ENCODE data around the gene UCP2.

UCP2 gene

DNA sequence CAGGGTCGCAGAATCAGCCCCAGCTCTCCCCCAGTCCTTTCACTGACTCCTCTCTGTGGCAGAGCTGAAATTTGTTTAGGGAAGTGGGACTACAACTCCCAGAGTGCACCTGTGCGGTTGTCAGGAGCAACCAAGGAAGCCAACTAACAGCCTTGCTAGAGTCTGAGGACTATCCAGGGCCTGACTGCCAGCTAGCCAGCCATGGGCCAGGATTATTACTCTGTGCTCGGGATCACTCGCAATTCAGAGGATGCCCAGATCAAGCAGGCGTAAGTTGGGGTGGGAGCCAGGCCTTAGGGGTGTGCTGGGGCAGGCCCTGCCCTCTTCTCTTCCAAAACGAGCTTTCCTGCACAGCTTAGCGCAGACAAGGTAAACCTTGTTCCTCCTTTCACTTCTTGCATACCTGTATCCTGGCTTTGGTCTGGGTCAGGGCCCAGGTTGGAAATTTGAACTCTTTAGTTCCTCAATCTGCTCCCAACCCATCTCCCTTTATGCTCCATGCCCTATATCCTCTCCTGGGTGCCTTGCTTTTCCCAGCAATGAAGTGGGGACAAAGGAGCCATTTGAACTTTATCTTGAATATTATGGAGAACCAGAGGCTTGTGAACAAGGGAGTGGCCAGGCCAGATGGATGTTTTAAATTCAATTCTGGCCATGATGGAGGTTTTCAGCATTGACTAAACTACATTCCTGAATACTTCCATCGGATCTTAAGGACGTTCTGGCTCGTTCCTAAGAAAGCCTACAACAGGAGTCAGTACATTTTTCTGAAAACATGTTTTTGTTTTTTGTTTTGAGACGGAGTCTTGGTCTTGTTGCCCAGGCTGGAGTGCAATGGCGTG, 31.6 kb downstream of the UCP2 start, which contains the start of gene DNAJB13:
TSS of gene DNAJB13 (plus strand) at position 158 of the 842 bp plus-strand sequence. CDS start at position 202, 44 bp downstream.
- intact Hi-C loops (cut with DNase I; ENCODE audit: low total_unique reads), result no loop called here
- TF ChIP-seq, protein P1, sequence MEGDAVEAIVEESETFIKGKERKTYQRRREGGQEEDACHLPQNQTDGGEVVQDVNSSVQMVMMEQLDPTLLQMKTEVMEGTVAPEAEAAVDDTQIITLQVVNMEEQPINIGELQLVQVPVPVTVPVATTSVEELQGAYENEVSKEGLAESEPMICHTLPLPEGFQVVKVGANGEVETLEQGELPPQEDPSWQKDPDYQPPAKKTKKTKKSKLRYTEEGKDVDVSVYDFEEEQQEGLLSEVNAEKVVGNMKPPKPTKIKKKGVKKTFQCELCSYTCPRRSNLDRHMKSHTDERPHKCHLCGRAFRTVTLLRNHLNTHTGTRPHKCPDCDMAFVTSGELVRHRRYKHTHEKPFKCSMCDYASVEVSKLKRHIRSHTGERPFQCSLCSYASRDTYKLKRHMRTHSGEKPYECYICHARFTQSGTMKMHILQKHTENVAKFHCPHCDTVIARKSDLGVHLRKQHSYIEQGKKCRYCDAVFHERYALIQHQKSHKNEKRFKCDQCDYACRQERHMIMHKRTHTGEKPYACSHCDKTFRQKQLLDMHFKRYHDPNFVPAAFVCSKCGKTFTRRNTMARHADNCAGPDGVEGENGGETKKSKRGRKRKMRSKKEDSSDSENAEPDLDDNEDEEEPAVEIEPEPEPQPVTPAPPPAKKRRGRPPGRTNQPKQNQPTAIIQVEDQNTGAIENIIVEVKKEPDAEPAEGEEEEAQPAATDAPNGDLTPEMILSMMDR (IDR thresholded peaks at IDR 0.05), result no peak
- H3K4me3 ChIP-seq, result no peak within 1 kb of the TSS
- no peaks in the 10 kb centered on the region for H3K4me1 ChIP-seq
- H3K27ac ChIP-seq, result no peak within 1 kb of the TSS
- no peaks in the 10 kb centered on the region for H3K27me3 ChIP-seq
- DNase-seq, result no peak
- no peaks in the 10 kb centered on the region for H3K36me3 ChIP-seq
- no peaks in the 10 kb centered on the region for H3K9me3 ChIP-seq

DNA sequence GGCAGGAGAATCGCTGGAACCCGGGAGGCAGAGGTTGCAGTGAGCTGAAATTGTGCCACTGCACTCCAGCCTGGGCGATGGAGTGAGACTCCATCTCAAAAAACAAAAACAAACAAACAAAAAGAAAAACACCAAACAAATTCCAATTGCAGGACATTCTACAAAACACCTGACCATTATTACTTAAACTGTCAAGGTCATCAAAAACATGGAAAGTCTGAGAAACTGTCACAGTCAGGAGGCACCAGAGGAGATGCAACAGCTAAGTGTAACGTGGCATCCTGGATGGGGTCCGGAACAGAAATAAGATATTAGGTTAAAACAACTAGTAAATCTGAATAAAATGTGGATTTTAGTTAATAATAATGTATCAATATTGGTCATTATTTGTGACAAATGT, 32.7 kb downstream of the UCP2 start:
- TF ChIP-seq, protein P1 (IDR thresholded peaks at IDR 0.05), result no peak
- Histone ChIP-seq H3K4me3 (no peak overlapping the region), H3K27me3 (no peaks in the 10 kb centered on the region), H3K9me3 (no peaks in the 10 kb centered on the region), H3K4me1 (no peaks in the 10 kb centered on the region), H3K36me3 (no peaks in the 10 kb centered on the region), H3K27ac (no peak overlapping the region)
- no peak for DNase-seq
- intact Hi-C loops (cut with DNase I; ENCODE audit: low total_unique reads), result no loop called here

DNA sequence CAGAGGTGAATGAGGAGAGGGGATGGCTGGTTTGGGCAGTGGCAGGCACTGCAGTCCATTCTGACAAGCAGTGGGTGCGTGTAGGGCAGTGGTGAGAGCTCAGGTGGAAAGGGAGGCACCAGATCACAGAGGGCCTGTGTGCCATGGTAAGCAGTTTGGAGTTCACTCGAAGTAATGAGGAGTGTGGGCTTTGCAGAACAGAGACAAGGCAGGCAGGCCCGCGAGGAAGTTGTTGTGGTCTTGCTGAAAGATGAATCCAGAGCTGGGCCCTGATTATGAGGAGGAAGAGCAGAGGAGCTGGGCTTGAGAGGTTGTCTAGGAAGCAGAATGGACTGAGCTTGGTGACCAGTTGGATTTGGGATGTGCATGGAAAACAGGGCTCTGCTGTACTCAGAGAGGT, 33.4 kb downstream of the UCP2 start:
- Histone ChIP-seq H3K27ac (no peak overlapping the region), H3K4me1 (no peaks in the 10 kb centered on the region), H3K4me3 (no peak overlapping the region), H3K27me3 (no peaks in the 10 kb centered on the region), H3K36me3 (no peaks in the 10 kb centered on the region), H3K9me3 (no peaks in the 10 kb centered on the region)
- no peak for DNase-seq
- intact Hi-C loops (cut with DNase I; ENCODE audit: low total_unique reads), result no loop called here
- TF ChIP-seq, protein P1 (IDR thresholded peaks at IDR 0.05), result no peak

DNA sequence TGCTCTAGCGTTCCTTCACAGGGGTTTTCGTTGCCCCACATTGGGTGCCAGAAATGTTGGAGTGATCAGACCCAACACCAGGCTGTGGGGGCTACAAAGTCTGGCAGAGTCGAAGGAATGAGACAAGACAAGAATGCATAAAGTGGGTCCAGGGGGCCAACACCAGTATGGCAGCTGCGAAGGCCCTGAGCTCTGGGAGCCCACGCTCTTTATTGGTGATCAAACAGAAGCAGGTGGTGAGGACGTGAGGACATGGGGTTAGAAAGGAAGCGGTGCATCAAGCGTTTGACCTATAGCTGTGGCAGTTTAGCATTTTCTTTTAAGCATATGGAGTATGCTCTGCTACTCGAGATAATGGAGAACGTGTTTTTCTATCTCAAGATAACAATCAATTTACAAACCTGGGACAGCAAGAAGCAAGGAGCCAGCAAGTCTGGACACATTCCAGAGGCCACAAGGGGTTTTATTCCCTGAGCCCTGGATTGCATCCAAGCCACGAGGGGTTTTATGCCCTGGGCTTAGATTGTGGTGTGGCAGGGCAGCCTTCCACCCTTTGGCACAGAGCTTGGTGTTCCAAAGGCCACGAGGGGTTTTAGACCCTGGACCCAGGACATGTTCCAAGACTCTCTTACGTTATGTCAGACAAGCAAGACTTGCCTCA, 35.7 kb downstream of the UCP2 start:
- Histone ChIP-seq H3K36me3 (no peaks in the 10 kb centered on the region), H3K4me1 (no peaks in the 10 kb centered on the region), H3K4me3 (no peak overlapping the region), H3K9me3 (no peaks in the 10 kb centered on the region), H3K27me3 (no peaks in the 10 kb centered on the region), H3K27ac (no peak overlapping the region)
- intact Hi-C loops (cut with DNase I; ENCODE audit: low total_unique reads), result no loop called here
- TF ChIP-seq, protein P1 (IDR thresholded peaks at IDR 0.05), result no peak
- DNase-seq, result no peak

DNA sequence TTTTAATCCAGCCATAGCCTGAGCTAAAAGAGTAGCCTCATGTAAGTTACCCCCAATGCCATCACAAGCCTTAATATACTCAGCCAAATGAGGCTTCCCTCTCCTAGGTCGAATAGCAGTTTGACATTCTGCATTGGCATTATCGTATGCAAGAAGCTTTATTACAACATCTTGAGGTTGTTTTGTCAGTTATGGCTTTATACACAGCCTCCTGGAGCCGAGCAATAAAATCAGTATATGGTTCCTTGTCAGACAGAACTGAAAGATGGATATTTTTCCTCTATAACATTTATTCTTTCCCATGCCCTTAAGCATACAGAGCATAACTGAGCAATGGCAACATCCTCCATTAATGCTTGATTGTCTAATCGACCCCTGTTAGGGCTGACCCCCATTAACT, 37.2 kb downstream of the UCP2 start:
- H3K9me3 ChIP-seq, result no peaks in the 10 kb centered on the region

More for the DNA sequence above, 37.2 kb downstream of the UCP2 start:
- Histone ChIP-seq H3K4me1 (peaks cover 0 to 10% (median 0%) of the 10 kb centered on the region in 4 donors), H3K27me3 (no peaks in the 10 kb centered on the region), H3K4me3 (no peak overlapping the region), H3K36me3 (no peaks in the 10 kb centered on the region), H3K27ac (no peak overlapping the region)
- intact Hi-C loops (cut with DNase I; ENCODE audit: low total_unique reads), result no loop called here
- no peak for DNase-seq
- TF ChIP-seq, protein P1 (IDR thresholded peaks at IDR 0.05), result no peak

Measured in tibial artery (tissue), 4 donors.